Heart left ventricle (tissue), 13 donors: ENCODE data around the gene MYB.

Experiments used
- POLR2A ChIP-seq, 2 donors: fragments of 450-650 bp; IDR thresholded peaks; one replicate each; pipeline ENCODE4 v1.6.1; 2017; ENCODE audit warnings: antibody characterized with exemption in 2 of 2, mild to moderate bottlenecking in 2 of 2, moderate library complexity in 2 of 2
- TF ChIP-seq, protein P1 (sequence below), 12 donors: fragments of 200-600 bp; sonication (generic) in 4 of 12; IDR thresholded peaks; one replicate each; pipeline versions ENCODE4 v1.5.0 to v1.8.0; 2018 to 2022; ENCODE audit warnings: antibody characterized with exemption in 12 of 12, mild to moderate bottlenecking in 5 of 12
- donor health status: ischemic (EF 13 %, LVEDD 7.1; RV severe dilation, severe dysfunction).
- donor health status: DM: no; HTN: yes; CAD: no.
- donor health status: DM: no; HTN: no; CAD: no.
- donor health status: ischemic (EF 25% LVEDD 6.9; RV normal size, moderate dysfunction).
- donor health status: ischemic (EF 25% LVEDD 5.7; RV mildly dilated, moderate dysfunction).
- donor health status: ischemic (EF 35%, LVEDD 5.7; RV mildly dilated, moderate dysfunction).
- donor health status: nonischemic (EF 11% LVEDD 7.7; RV severe dilation, severe dysfunction).
- donor health status: DM: yes; HTN: yes; CAD: no.
- donor health status: PGD.
- donor health status: ischemic (EF 29% LVEDD 5.4; RV normal size, mild dysfunction).
- donor health status: nonischemic (EF 23%, LVEDD 6.1; RV moderate dilation, normal function).

DNA sequence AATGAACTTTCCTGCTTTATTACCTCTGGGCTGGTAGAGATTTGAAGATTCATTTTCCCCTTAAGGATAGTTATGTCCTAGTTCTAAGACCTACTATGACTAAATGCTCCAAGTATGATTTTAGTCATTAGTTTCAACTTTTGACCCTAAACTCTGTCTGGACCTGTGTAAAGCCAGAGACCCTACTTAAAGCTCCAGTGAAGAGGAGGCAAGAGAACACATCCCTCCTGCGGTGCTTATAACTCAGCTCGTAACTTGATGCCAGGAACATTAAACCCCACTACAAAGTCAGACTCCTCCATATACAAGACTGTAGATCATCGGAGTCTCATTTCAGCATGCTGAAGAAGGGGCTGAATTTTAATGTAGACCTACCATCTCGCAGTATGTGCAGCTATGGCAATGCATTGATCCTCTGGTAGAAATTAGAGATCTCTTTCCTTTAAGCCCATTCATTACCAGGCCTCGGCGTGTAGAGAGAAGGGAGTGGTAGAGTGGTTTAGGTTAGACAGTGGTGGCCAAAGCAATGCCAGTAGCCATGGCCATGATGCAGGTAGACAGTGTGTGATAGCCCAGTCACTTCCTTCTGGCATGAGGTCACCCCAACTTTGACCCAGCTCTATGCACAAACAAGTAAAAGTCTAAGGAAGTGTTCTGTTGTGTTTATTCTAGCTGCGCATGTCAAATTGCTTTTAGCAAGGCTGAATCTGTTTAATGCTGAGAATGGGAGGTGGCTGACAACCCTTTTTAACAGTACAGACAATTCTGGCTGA, 34.8 kb upstream of the MYB start:
- TF ChIP-seq, protein P1, sequence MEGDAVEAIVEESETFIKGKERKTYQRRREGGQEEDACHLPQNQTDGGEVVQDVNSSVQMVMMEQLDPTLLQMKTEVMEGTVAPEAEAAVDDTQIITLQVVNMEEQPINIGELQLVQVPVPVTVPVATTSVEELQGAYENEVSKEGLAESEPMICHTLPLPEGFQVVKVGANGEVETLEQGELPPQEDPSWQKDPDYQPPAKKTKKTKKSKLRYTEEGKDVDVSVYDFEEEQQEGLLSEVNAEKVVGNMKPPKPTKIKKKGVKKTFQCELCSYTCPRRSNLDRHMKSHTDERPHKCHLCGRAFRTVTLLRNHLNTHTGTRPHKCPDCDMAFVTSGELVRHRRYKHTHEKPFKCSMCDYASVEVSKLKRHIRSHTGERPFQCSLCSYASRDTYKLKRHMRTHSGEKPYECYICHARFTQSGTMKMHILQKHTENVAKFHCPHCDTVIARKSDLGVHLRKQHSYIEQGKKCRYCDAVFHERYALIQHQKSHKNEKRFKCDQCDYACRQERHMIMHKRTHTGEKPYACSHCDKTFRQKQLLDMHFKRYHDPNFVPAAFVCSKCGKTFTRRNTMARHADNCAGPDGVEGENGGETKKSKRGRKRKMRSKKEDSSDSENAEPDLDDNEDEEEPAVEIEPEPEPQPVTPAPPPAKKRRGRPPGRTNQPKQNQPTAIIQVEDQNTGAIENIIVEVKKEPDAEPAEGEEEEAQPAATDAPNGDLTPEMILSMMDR (IDR thresholded peaks at IDR 0.05), result no peak
- no peak for TF ChIP-seq POLR2A (IDR thresholded peaks at IDR 0.05)
